ENCODE results near the gene LRRC56.
A peak's percentile ranks its signal among the peaks of the same experiment; 100 is the strongest.

The LRRC56 gene

DNA sequence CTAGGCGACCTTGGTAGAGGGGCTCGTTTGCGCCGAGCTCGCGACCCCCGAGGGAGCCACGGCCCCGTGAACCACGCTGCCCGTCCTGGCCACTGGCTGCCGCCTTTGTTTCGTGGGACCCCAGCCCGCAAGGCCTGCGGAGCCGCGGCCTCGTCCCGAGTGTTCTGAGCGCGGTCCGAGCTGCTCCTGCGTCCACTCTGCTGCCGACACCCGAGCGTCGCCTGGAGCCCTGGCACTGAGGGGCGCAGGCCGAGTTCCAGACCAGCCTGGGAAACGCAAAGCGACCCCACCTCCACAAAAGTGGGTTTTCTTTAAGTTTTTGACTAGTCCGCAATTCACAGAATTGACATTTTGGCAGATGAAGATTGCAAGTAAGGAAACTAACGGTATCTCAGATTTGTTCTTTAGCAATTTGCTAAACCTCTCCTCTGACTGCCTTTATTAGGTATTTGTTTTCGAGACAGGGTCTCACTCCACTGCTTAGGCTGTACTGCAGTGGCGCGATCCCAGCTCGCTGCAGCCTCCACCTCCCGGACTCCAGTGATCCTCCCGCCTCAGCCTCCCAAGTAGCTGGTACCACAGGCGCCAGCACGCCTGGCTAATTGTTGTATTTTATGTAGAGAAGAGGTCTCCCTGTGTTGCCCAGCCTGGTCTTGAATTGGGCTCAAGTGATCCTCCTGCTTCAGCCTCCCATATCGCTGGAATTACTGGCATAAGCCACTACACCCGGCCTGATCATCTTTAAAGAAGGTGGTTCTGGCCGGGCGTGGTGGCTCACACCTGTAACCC is 29.4 kb upstream of the LRRC56 start:
- Histone ChIP-seq H4K8ac (ENCODE audit: low read depth, low read length) (no peak overlapping the region), H3K27me3 (ENCODE audit: control insufficient read depth in 3 of 3, insufficient read depth in 3 of 3, low read depth in 1 of 3, low read length in 3 of 3) (no peaks in the 10 kb centered on the region), H3K14ac (ENCODE audit: low read length) (peak overlapping the region; percentile 82), H4K91ac (ENCODE audit: low read depth, low read length, poor library complexity) (no peak overlapping the region), H3K9me3 (replicated peaks in 1 of 2; ENCODE audit: control insufficient read depth in 2 of 2, insufficient read depth in 1 of 2, low read depth in 1 of 2, low read length in 2 of 2) (no peaks in the 10 kb centered on the region), H3K36me3 (replicated peaks in 1 of 2; ENCODE audit: control insufficient read depth in 2 of 2, insufficient read depth in 2 of 2, low read length in 2 of 2) (peaks cover 10 to 38% of the 10 kb centered on the region in 2 donors), H3K4me1 (ENCODE audit: control insufficient read depth in 2 of 2, insufficient read depth in 1 of 2, low read depth in 1 of 2, low read length in 2 of 2) (peaks cover 6 to 13% of the 10 kb centered on the region in 2 donors), H3K18ac (ENCODE audit: low read length) (peak overlapping the region; percentile 87), H3K4me3 (ENCODE audit: low read length in 2 of 2) (peak overlapping the region; percentile 88 to 93), H3K23ac (ENCODE audit: low read depth, low read length, poor library complexity) (peak overlapping the region; percentile 91), H3K4ac (ENCODE audit: low read length) (peak overlapping the region; percentile 89), H2AK5ac (ENCODE audit: low read depth, low read length) (peak overlapping the region; percentile 92), H2AFZ (ENCODE audit: low read length) (peak overlapping the region; percentile 97), H2BK5ac (ENCODE audit: low read length) (no peak overlapping the region), H3K9ac (ENCODE audit: low read depth, low read length, poor library complexity) (peak overlapping the region; percentile 86), H3K27ac (replicated peaks; ENCODE audit: low read length) (no peak overlapping the region), H3K79me1 (ENCODE audit: low read depth, low read length) (peaks cover 10% of the 10 kb centered on the region), H2BK12ac (ENCODE audit: low read length) (no peak overlapping the region), H2BK120ac (ENCODE audit: low read depth, low read length) (no peak overlapping the region), H3K4me2 (ENCODE audit: insufficient read depth, low read length, poor library complexity, severe bottlenecking) (peak overlapping the region; percentile 94), H2BK15ac (ENCODE audit: low read length) (no peak overlapping the region)
- DNase-seq (ENCODE audit: low spot score), result no peak
- no CpG with 5 or more reads among the region's 45 CpGs for WGBS, 2 donors (ENCODE audit: extremely low coverage in 2 of 2, insufficient read length in 2 of 2, insufficient replicate concordance in 1 of 2)

DNA sequence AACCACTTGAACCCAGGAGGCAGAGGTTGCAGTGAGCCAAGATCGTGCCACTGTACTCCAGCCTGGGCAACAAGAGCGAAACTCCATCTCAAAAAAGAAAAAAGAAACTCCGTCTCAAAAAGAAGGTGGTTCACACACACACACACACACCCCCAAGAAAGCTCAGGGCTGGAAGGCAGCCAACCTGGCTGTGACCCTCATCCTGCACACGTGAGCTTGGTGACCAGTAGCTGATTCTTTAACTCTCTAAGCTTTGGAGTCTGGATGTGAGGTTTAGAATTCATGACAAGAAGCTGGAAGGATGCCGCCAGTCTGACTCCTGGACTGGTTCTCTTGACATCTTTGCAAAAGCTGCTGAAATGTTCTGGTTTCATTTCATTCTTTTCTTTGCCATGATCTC is 28.4 kb upstream of the LRRC56 start:
- no peak for DNase-seq (ENCODE audit: low spot score)
- Histone ChIP-seq H2AFZ (ENCODE audit: low read length) (no peak overlapping the region), H3K27ac (replicated peaks; ENCODE audit: low read length) (no peak overlapping the region), H3K14ac (ENCODE audit: low read length) (no peak overlapping the region), H3K9me3 (replicated peaks in 1 of 2; ENCODE audit: control insufficient read depth in 2 of 2, insufficient read depth in 1 of 2, low read depth in 1 of 2, low read length in 2 of 2) (no peaks in the 10 kb centered on the region), H3K36me3 (replicated peaks in 1 of 2; ENCODE audit: control insufficient read depth in 2 of 2, insufficient read depth in 2 of 2, low read length in 2 of 2) (peaks cover 10 to 44% of the 10 kb centered on the region in 2 donors), H3K4me1 (ENCODE audit: control insufficient read depth in 2 of 2, insufficient read depth in 1 of 2, low read depth in 1 of 2, low read length in 2 of 2) (peaks cover 6 to 13% of the 10 kb centered on the region in 2 donors), H3K4me3 (ENCODE audit: low read length in 2 of 2) (no peak overlapping the region), H4K91ac (ENCODE audit: low read depth, low read length, poor library complexity) (no peak overlapping the region), H3K23ac (ENCODE audit: low read depth, low read length, poor library complexity) (no peak overlapping the region), H2BK5ac (ENCODE audit: low read length) (no peak overlapping the region), H2AK5ac (ENCODE audit: low read depth, low read length) (no peak overlapping the region), H2BK15ac (ENCODE audit: low read length) (no peak overlapping the region), H2BK12ac (ENCODE audit: low read length) (no peak overlapping the region), H2BK120ac (ENCODE audit: low read depth, low read length) (no peak overlapping the region), H3K9ac (ENCODE audit: low read depth, low read length, poor library complexity) (no peak overlapping the region), H3K4ac (ENCODE audit: low read length) (no peak overlapping the region), H3K4me2 (ENCODE audit: insufficient read depth, low read length, poor library complexity, severe bottlenecking) (no peak overlapping the region), H3K79me1 (ENCODE audit: low read depth, low read length) (peaks cover 7% of the 10 kb centered on the region), H3K18ac (ENCODE audit: low read length) (no peak overlapping the region), H3K27me3 (ENCODE audit: control insufficient read depth in 3 of 3, insufficient read depth in 3 of 3, low read depth in 1 of 3, low read length in 3 of 3) (no peaks in the 10 kb centered on the region), H4K8ac (ENCODE audit: low read depth, low read length) (no peak overlapping the region)
- no CpG with 5 or more reads among the region's 5 CpGs for WGBS, 2 donors (ENCODE audit: extremely low coverage in 2 of 2, insufficient read length in 2 of 2, insufficient replicate concordance in 1 of 2)

DNA sequence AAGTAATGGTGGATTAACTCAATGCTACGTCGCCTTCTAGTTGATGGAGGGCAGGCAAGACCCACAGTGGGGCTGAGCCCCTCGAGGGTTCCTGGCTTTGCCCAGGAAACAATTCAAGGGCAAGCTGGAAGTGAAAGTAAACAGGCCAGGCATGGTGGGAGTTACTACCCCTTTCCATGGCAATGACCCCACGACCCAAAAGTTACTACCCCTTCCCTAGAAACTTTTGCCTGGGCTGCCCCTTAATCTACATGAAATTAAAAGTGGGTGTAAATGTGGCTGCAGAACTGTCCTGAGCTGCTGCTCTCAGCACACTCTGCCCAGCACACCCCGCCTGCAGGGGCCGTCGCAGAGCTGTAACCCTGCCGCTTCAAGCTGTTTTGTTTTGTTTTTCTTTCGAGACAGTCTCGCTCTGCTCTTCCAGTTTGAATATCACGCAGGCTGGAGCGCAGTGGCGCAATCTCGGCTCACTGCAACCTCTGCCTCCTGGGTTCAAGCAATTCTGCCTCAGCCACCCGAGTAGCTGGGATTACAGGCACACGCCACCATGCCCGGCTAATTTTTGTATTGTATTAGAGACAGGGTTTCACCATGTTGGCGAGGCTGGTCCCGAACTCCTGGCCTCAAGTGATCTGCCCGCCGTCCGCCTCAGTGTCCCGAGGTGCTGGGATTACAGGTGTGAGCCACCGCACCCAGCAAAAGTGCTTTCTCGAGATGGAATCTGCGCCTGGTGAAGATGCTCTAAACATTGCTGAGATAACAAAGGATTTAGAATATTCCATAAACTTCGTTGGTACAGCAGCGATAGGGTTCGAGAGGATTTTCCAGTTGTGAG is 24.3 kb upstream of the LRRC56 start:
- no peaks in the 10 kb centered on the region for H3K27me3 ChIP-seq (ENCODE audit: control insufficient read depth in 3 of 3, insufficient read depth in 3 of 3, low read depth in 1 of 3, low read length in 3 of 3)
- H3K18ac ChIP-seq (ENCODE audit: low read length), result no peak overlapping the region
- WGBS, 2 donors (ENCODE audit: extremely low coverage in 2 of 2, insufficient read length in 2 of 2, insufficient replicate concordance in 1 of 2), result no CpG with 5 or more reads among the region's 29 CpGs
- no peak overlapping the region for H4K91ac ChIP-seq (ENCODE audit: low read depth, low read length, poor library complexity)
- H3K79me1 ChIP-seq (ENCODE audit: low read depth, low read length), result peaks cover 5% of the 10 kb centered on the region
- peaks cover 0 to 10% of the 10 kb centered on the region in 2 donors for H3K9me3 ChIP-seq (replicated peaks in 1 of 2; ENCODE audit: control insufficient read depth in 2 of 2, insufficient read depth in 1 of 2, low read depth in 1 of 2, low read length in 2 of 2)
- DNase-seq (ENCODE audit: low spot score), result no peak
- no peak overlapping the region for H2AFZ ChIP-seq (ENCODE audit: low read length)
- no peak overlapping the region for H2BK12ac ChIP-seq (ENCODE audit: low read length)
- peak overlapping the region; percentile 2 for H3K4me2 ChIP-seq (ENCODE audit: insufficient read depth, low read length, poor library complexity, severe bottlenecking)
- H2BK15ac ChIP-seq (ENCODE audit: low read length), result no peak overlapping the region
- no peak overlapping the region for H2AK5ac ChIP-seq (ENCODE audit: low read depth, low read length)
- H2BK120ac ChIP-seq (ENCODE audit: low read depth, low read length), result no peak overlapping the region
- H3K4ac ChIP-seq (ENCODE audit: low read length), result no peak overlapping the region
- no peak overlapping the region for H3K23ac ChIP-seq (ENCODE audit: low read depth, low read length, poor library complexity)
- no peak overlapping the region for H3K14ac ChIP-seq (ENCODE audit: low read length)
- H3K27ac ChIP-seq (replicated peaks; ENCODE audit: low read length), result no peak overlapping the region
- no peak overlapping the region for H3K9ac ChIP-seq (ENCODE audit: low read depth, low read length, poor library complexity)
- H4K8ac ChIP-seq (ENCODE audit: low read depth, low read length), result no peak overlapping the region
- H3K4me3 ChIP-seq (ENCODE audit: low read length in 2 of 2), result no peak overlapping the region
- H3K36me3 ChIP-seq (replicated peaks in 1 of 2; ENCODE audit: control insufficient read depth in 2 of 2, insufficient read depth in 2 of 2, low read length in 2 of 2), result peaks cover 12 to 49% of the 10 kb centered on the region in 2 donors
- peaks cover 2 to 3% of the 10 kb centered on the region in 2 donors for H3K4me1 ChIP-seq (ENCODE audit: control insufficient read depth in 2 of 2, insufficient read depth in 1 of 2, low read depth in 1 of 2, low read length in 2 of 2)
- peak overlapping the region; percentile 39 for H2BK5ac ChIP-seq (ENCODE audit: low read length)

DNA sequence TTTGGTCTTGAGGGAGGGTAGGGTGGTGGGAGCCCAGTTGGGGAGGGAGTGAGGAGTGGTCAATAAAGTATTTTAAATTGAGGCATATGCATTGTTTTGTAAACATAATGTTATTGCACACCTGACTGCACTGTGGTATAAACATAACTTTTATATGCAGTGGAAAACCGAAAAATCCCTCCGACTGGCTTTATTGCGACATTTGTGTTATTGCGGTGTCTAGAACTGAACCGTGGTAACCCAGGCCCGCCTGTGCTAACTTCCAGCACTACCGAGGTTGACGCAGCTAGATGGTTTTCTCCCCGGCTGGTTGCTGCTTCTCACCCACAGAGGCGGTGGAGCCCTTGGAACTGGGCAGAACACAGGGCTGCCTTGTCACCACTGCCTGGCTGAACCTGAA is 22.7 kb upstream of the LRRC56 start:
- Histone ChIP-seq H4K91ac (ENCODE audit: low read depth, low read length, poor library complexity) (no peak overlapping the region), H3K23ac (ENCODE audit: low read depth, low read length, poor library complexity) (no peak overlapping the region), H2BK15ac (ENCODE audit: low read length) (no peak overlapping the region), H3K9ac (ENCODE audit: low read depth, low read length, poor library complexity) (no peak overlapping the region), H3K4ac (ENCODE audit: low read length) (peak overlapping the region; percentile 37), H3K79me1 (ENCODE audit: low read depth, low read length) (peaks cover 4% of the 10 kb centered on the region), H3K27me3 (ENCODE audit: control insufficient read depth in 3 of 3, insufficient read depth in 3 of 3, low read depth in 1 of 3, low read length in 3 of 3) (no peaks in the 10 kb centered on the region), H3K4me2 (ENCODE audit: insufficient read depth, low read length, poor library complexity, severe bottlenecking) (no peak overlapping the region), H3K18ac (ENCODE audit: low read length) (no peak overlapping the region), H4K8ac (ENCODE audit: low read depth, low read length) (no peak overlapping the region), H2BK5ac (ENCODE audit: low read length) (no peak overlapping the region), H3K4me3 (ENCODE audit: low read length in 2 of 2) (no peak overlapping the region), H2AFZ (ENCODE audit: low read length) (no peak overlapping the region), H2AK5ac (ENCODE audit: low read depth, low read length) (no peak overlapping the region), H3K9me3 (replicated peaks in 1 of 2; ENCODE audit: control insufficient read depth in 2 of 2, insufficient read depth in 1 of 2, low read depth in 1 of 2, low read length in 2 of 2) (peaks cover 0 to 13% of the 10 kb centered on the region in 2 donors), H3K36me3 (replicated peaks in 1 of 2; ENCODE audit: control insufficient read depth in 2 of 2, insufficient read depth in 2 of 2, low read length in 2 of 2) (peaks cover 5 to 38% of the 10 kb centered on the region in 2 donors), H2BK12ac (ENCODE audit: low read length) (no peak overlapping the region), H3K4me1 (ENCODE audit: control insufficient read depth in 2 of 2, insufficient read depth in 1 of 2, low read depth in 1 of 2, low read length in 2 of 2) (no peaks in the 10 kb centered on the region), H3K14ac (ENCODE audit: low read length) (peak overlapping the region; percentile 56), H2BK120ac (ENCODE audit: low read depth, low read length) (no peak overlapping the region), H3K27ac (replicated peaks; ENCODE audit: low read length) (no peak overlapping the region)
- no peak for DNase-seq (ENCODE audit: low spot score)
- no CpG with 5 or more reads among the region's 10 CpGs for WGBS, 2 donors (ENCODE audit: extremely low coverage in 2 of 2, insufficient read length in 2 of 2, insufficient replicate concordance in 1 of 2)

All from neuronal stem cell (in vitro differentiated cells).